Measurements from ENCODE around the gene GPBP1.

Gene GPBP1

DNA sequence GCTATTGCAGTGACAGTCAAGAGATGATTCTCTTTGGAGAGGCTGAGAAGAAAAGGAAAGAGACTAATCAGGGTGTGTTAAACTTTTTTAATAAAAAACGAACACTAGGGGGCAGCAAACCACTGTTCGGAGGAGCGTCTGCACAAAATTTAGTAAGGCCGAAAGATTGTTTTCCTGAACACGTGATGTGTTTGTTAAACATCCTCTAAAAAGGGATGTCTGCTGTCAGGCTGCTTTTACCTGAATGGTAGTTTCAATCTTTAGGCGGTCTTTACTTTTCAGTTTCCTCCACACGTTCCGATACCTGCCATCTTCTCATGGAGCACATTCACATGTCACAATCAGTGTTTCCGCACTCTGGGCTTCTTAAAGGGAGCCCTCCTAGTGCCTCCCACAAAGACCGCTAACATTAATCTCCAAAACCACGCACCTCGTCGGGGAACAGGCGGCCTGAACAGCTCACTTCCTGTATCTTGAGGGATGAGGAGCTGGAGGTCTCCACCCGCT lies 125.2 kb downstream of the GPBP1 start:
- Histone ChIP-seq H3K27me3 (ENCODE audit: control insufficient read depth, low read length) (peaks cover 3% of the 10 kb centered on the region; the same call in 1 of the 2 replicates), H3K79me2 (ENCODE audit: control insufficient read depth, low read length) (no peaks in the 10 kb centered on the region), H3K4me3 (ENCODE audit: low read length) (peak overlapping the region; percentile 48), H4K20me1 (ENCODE audit: control insufficient read depth, insufficient read depth, low read depth, low read length) (no peaks in the 10 kb centered on the region), H3K4me1 (ENCODE audit: control insufficient read depth, low read length) (peaks cover 11% of the 10 kb centered on the region), H3K9me2 (replicated peaks; ENCODE audit: control insufficient read depth, low read length) (no peaks in the 10 kb centered on the region), H3K27ac (ENCODE audit: low read depth, low read length) (no peak overlapping the region), H3F3A (ENCODE audit: control insufficient read depth, insufficient read depth) (0 out of 2 replicates have a peak, but pooled peaks cover 4% of the 10 kb centered on the region), H3K9me3 (ENCODE audit: control insufficient read depth, insufficient read depth, low read length) (no peaks in the 10 kb centered on the region), H3K36me3 (ENCODE audit: control insufficient read depth, low read length) (no peaks in the 10 kb centered on the region), H3K4me2 (ENCODE audit: low read length) (peak overlapping the region; percentile 58)
- TF ChIP-seq, protein P1, sequence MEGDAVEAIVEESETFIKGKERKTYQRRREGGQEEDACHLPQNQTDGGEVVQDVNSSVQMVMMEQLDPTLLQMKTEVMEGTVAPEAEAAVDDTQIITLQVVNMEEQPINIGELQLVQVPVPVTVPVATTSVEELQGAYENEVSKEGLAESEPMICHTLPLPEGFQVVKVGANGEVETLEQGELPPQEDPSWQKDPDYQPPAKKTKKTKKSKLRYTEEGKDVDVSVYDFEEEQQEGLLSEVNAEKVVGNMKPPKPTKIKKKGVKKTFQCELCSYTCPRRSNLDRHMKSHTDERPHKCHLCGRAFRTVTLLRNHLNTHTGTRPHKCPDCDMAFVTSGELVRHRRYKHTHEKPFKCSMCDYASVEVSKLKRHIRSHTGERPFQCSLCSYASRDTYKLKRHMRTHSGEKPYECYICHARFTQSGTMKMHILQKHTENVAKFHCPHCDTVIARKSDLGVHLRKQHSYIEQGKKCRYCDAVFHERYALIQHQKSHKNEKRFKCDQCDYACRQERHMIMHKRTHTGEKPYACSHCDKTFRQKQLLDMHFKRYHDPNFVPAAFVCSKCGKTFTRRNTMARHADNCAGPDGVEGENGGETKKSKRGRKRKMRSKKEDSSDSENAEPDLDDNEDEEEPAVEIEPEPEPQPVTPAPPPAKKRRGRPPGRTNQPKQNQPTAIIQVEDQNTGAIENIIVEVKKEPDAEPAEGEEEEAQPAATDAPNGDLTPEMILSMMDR (IDR thresholded peaks at IDR 0.05; ENCODE audit: low read depth, low read length, poor library complexity, severe bottlenecking), result peak; percentile 68
- no peak for TF ChIP-seq EZH2phosphoT487 (IDR thresholded peaks at IDR 0.05; ENCODE audit: borderline replicate concordance, low read length)

- Histone ChIP-seq H3F3A (ENCODE audit: control insufficient read depth, insufficient read depth) (0 out of 2 replicates have a peak, but pooled peaks cover 4% of the 10 kb centered on the region), H3K79me2 (ENCODE audit: control insufficient read depth, low read length) (no peaks in the 10 kb centered on the region), H3K4me1 (ENCODE audit: control insufficient read depth, low read length) (peaks cover 11% of the 10 kb centered on the region), H3K4me2 (ENCODE audit: low read length) (no peak overlapping the region), H3K27ac (ENCODE audit: low read depth, low read length) (no peak overlapping the region), H3K9me3 (ENCODE audit: control insufficient read depth, insufficient read depth, low read length) (no peaks in the 10 kb centered on the region), H3K4me3 (ENCODE audit: low read length) (no peak overlapping the region), H4K20me1 (ENCODE audit: control insufficient read depth, insufficient read depth, low read depth, low read length) (no peaks in the 10 kb centered on the region), H3K36me3 (ENCODE audit: control insufficient read depth, low read length) (no peaks in the 10 kb centered on the region), H3K9me2 (replicated peaks; ENCODE audit: control insufficient read depth, low read length) (no peaks in the 10 kb centered on the region), H3K27me3 (ENCODE audit: control insufficient read depth, low read length) (no peaks in the 10 kb centered on the region)
- TF ChIP-seq, protein P1 (IDR thresholded peaks at IDR 0.05; ENCODE audit: low read depth, low read length, poor library complexity, severe bottlenecking), result no peak
- no peak for TF ChIP-seq EZH2phosphoT487 (IDR thresholded peaks at IDR 0.05; ENCODE audit: borderline replicate concordance, low read length)
Observed at GRCh38 chr5:57299986-57300385, 126.1 kb downstream of the GPBP1 start.

GRCh38 chr5:57302164-57302563 lies 128.3 kb downstream of the GPBP1 start:
- H3K4me3 ChIP-seq (ENCODE audit: low read length), result no peak overlapping the region
- no peaks in the 10 kb centered on the region for H3K79me2 ChIP-seq (ENCODE audit: control insufficient read depth, low read length)
- no peak overlapping the region for H3K4me2 ChIP-seq (ENCODE audit: low read length)
- H3K27me3 ChIP-seq (ENCODE audit: control insufficient read depth, low read length), result no peaks in the 10 kb centered on the region
- no peaks in the 10 kb centered on the region for H4K20me1 ChIP-seq (ENCODE audit: control insufficient read depth, insufficient read depth, low read depth, low read length)
- no peak overlapping the region for H3K27ac ChIP-seq (ENCODE audit: low read depth, low read length)
- no peaks in the 10 kb centered on the region for H3K9me3 ChIP-seq (ENCODE audit: control insufficient read depth, insufficient read depth, low read length)
- no peaks in the 10 kb centered on the region for H3K36me3 ChIP-seq (ENCODE audit: control insufficient read depth, low read length)
- peaks cover 11% of the 10 kb centered on the region for H3K4me1 ChIP-seq (ENCODE audit: control insufficient read depth, low read length)
- TF ChIP-seq, protein P1 (IDR thresholded peaks at IDR 0.05; ENCODE audit: low read depth, low read length, poor library complexity, severe bottlenecking), result no peak
- TF ChIP-seq EZH2phosphoT487 (IDR thresholded peaks at IDR 0.05; ENCODE audit: borderline replicate concordance, low read length), result no peak
- no peaks in the 10 kb centered on the region for H3K9me2 ChIP-seq (replicated peaks; ENCODE audit: control insufficient read depth, low read length)
- H3F3A ChIP-seq (ENCODE audit: control insufficient read depth, insufficient read depth), result 0 out of 2 replicates have a peak, but pooled peaks cover 4% of the 10 kb centered on the region
